AG08395 (cell line): Measurements from ENCODE around the gene COPS3.

Experiments used
- DNase-seq: peaks from one replicate; pipeline ENCODE4 v3.0.0; 2012; ENCODE audit warnings: mixed read lengths, low spot score

Gene COPS3

GRCh38 chr17:17241656-17242055, 39.4 kb downstream of the COPS3 start:
- DNase-seq: no peak

- DNase-seq: no peak
These were observed 41.2 kb downstream of the COPS3 start for GRCh38 chr17:17239832-17240231.

GRCh38 chr17:17237026-17237799, 43.8 kb downstream of the COPS3 start, which contains the start of gene FLCN:
FLCN (minus strand) TSS chr17:17237168; CDS start chr17:17228137, 9,031 bp downstream.
- DNase-seq: peak; percentile 91

GRCh38 chr17:17236295-17237025, 44.6 kb downstream of the COPS3 start:
- DNase-seq: peak; percentile 45

- DNase-seq: peak; percentile 21
These were observed 45.6 kb downstream of the COPS3 start for GRCh38 chr17:17235212-17236174.

- DNase-seq: no peak
These were observed 48.8 kb downstream of the COPS3 start for GRCh38 chr17:17232303-17232621.

GRCh38 chr17:17231621-17232302, 49.3 kb downstream of the COPS3 start:
- no peak for DNase-seq

GRCh38 chr17:17229416-17230384, 51.3 kb downstream of the COPS3 start:
- no peak for DNase-seq

GRCh38 chr17:17228521-17229279, 52.3 kb downstream of the COPS3 start:
- DNase-seq: no peak

GRCh38 chr17:17227608-17228520, 53.2 kb downstream of the COPS3 start:
- DNase-seq: no peak

- DNase-seq: no peak
These were observed 54.4 kb downstream of the COPS3 start for GRCh38 chr17:17226451-17227265.

- DNase-seq: no peak
These were observed 55.1 kb downstream of the COPS3 start for GRCh38 chr17:17225901-17226300.

GRCh38 chr17:17224137-17224536, 56.9 kb downstream of the COPS3 start:
- DNase-seq: no peak

- no peak for DNase-seq
These were observed 57.3 kb downstream of the COPS3 start for GRCh38 chr17:17223736-17224135.

GRCh38 chr17:17221329-17221728, 59.7 kb downstream of the COPS3 start:
- no peak for DNase-seq

- DNase-seq: no peak
These were observed 60.5 kb downstream of the COPS3 start for GRCh38 chr17:17220529-17220928.

- DNase-seq: no peak
These were observed 63.1 kb downstream of the COPS3 start for GRCh38 chr17:17217995-17218394.

- no peak for DNase-seq
These were observed 64.3 kb downstream of the COPS3 start for GRCh38 chr17:17216776-17217175.
